ENCODE results near the gene MLLT6.

DNA sequence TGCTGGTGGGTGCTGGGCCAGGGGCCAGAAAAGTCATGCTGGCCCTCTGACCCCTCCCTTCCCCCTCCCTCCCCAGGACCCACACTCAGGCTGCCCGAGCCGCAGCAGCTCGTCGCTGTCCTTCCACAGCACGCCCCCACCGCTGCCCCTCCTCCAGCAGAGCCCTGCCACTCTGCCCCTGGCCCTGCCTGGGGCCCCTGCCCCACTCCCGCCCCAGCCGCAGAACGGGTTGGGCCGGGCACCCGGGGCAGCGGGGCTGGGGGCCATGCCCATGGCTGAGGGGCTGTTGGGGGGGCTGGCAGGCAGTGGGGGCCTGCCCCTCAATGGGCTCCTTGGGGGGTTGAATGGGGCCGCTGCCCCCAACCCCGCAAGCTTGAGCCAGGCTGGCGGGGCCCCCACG lies 16.7 kb downstream of the MLLT6 start:
- TF ChIP-seq, protein P1, sequence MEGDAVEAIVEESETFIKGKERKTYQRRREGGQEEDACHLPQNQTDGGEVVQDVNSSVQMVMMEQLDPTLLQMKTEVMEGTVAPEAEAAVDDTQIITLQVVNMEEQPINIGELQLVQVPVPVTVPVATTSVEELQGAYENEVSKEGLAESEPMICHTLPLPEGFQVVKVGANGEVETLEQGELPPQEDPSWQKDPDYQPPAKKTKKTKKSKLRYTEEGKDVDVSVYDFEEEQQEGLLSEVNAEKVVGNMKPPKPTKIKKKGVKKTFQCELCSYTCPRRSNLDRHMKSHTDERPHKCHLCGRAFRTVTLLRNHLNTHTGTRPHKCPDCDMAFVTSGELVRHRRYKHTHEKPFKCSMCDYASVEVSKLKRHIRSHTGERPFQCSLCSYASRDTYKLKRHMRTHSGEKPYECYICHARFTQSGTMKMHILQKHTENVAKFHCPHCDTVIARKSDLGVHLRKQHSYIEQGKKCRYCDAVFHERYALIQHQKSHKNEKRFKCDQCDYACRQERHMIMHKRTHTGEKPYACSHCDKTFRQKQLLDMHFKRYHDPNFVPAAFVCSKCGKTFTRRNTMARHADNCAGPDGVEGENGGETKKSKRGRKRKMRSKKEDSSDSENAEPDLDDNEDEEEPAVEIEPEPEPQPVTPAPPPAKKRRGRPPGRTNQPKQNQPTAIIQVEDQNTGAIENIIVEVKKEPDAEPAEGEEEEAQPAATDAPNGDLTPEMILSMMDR (IDR thresholded peaks at IDR 0.05; ENCODE audit: insufficient read depth, low read depth, low read length) = no peak
- TF ChIP-seq EZH2 (IDR thresholded peaks at IDR 0.05; ENCODE audit: insufficient read depth, low read length) = no peak

Measured in astrocyte (in vitro differentiated cells and primary cell).